Measurements from ENCODE around the gene LHPP.

LHPP gene

GRCh38 chr10:124648738-124649137 is 187.1 kb downstream of the LHPP start:
- H3K36me3 ChIP-seq: no peaks in the 10 kb centered on the region
- TF ChIP-seq CTCF (IDR thresholded peaks at IDR 0.05): peak; percentile 32
- no peaks in the 10 kb centered on the region for H3K9me3 ChIP-seq
- H3K27ac ChIP-seq: peak overlapping the region; percentile 99
- peaks cover 73 to 86% of the 10 kb centered on the region in 2 experiments for H3K4me1 ChIP-seq (ENCODE audit: control insufficient read depth in 1 of 2, insufficient read depth in 1 of 2, low read depth in 1 of 2, low read length in 1 of 2)
- H3K4me3 ChIP-seq (ENCODE audit: low read depth in 1 of 2, low read length in 1 of 2): peak overlapping the region; percentile 61 to 62
- no peaks in the 10 kb centered on the region for H3K27me3 ChIP-seq

DNA sequence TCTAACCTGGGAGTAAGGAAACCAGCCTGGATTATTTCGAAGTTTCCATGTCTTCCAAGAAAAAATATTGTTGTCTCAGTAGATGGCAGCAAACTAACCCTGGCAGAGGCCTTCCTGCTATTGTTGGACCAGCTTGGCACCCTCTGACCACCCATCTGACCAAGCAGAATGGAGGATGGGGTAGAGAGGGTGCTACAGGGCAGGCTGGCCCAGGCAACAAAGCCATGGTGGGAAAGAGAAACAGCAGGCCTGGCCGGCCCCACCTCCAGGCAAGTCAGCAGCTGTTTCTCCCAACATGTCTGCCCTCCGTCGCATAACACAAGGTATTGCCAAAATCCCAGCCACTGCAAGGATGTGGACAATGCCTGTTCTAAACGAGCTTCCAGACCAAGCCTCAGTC is 187.6 kb downstream of the LHPP start:
- Histone ChIP-seq H3K4me1 (ENCODE audit: control insufficient read depth in 1 of 2, insufficient read depth in 1 of 2, low read depth in 1 of 2, low read length in 1 of 2) (peaks cover 78 to 83% of the 10 kb centered on the region in 2 experiments), H3K9me3 (no peaks in the 10 kb centered on the region), H3K36me3 (no peaks in the 10 kb centered on the region), H3K27ac (peak overlapping the region; percentile 99), H3K4me3 (ENCODE audit: low read depth in 1 of 2, low read length in 1 of 2) (peak overlapping the region; percentile 61 to 62), H3K27me3 (no peaks in the 10 kb centered on the region)
- no peak for TF ChIP-seq CTCF (IDR thresholded peaks at IDR 0.05)

DNA sequence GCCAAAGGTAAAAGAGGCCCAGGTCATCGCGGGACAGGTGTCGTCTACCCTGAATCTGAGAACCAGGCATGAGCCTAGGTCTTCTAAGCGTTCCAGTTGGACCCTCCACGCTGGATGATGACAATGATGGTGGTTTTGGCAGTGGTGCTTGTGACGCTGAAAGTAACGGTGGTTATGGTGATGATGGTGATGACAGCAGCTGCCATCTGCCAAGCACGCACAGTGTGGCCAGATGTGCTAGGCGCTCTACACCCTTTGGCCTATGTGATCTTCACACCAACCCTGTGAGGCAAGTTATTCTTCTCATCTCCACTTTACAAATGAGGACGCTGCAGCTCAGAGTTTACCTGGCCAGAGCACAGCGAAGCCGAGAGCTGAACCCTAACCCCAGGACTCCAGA is 188.6 kb downstream of the LHPP start:
- TF ChIP-seq CTCF (IDR thresholded peaks at IDR 0.05): no peak
- Histone ChIP-seq H3K27me3 (no peaks in the 10 kb centered on the region), H3K27ac (peak overlapping the region; percentile 99), H3K4me1 (ENCODE audit: control insufficient read depth in 1 of 2, insufficient read depth in 1 of 2, low read depth in 1 of 2, low read length in 1 of 2) (peaks cover 83 to 89% of the 10 kb centered on the region in 2 experiments), H3K4me3 (ENCODE audit: low read depth in 1 of 2, low read length in 1 of 2) (no peak overlapping the region), H3K9me3 (no peaks in the 10 kb centered on the region), H3K36me3 (no peaks in the 10 kb centered on the region)

DNA sequence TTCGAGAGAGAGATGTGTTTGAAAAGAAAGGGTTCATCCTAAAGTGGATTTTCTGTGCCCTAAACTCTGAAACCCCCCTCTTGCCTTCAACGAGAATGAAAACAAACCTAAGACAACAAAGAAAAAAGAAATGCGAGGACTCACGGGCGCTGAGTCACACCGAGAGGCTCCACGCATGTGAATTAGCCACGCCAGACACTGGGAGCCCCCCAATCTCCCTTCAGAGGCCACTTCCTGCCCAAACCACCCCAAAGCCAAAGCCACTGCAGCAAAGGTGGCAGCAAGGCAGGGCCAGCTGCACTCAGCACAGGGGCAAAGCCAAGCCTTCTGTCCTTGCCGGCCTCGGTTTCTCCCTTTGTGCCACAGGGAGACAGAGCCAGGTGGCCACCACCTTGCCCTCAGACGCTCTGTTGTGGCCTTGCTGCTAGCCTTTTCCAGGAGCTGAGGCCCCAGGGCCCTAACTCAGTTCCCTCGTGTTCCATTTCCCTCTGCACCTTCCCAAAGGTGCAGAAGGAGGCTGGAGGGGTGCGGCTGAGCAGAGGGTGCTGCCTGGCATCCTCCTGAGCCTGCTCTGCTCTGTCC is 189.3 kb downstream of the LHPP start:
- Histone ChIP-seq H3K27ac (peak overlapping the region; percentile 99), H3K9me3 (no peaks in the 10 kb centered on the region), H3K4me1 (ENCODE audit: control insufficient read depth in 1 of 2, insufficient read depth in 1 of 2, low read depth in 1 of 2, low read length in 1 of 2) (peaks cover 83 to 89% of the 10 kb centered on the region in 2 experiments), H3K36me3 (no peaks in the 10 kb centered on the region), H3K4me3 (ENCODE audit: low read depth in 1 of 2, low read length in 1 of 2) (no peak overlapping the region), H3K27me3 (no peaks in the 10 kb centered on the region)
- TF ChIP-seq CTCF (IDR thresholded peaks at IDR 0.05): no peak

GRCh38 chr10:124651402-124651891 is 189.8 kb downstream of the LHPP start:
- H3K36me3 ChIP-seq: no peaks in the 10 kb centered on the region
- H3K9me3 ChIP-seq: no peaks in the 10 kb centered on the region
- peaks cover 83 to 89% of the 10 kb centered on the region in 2 experiments for H3K4me1 ChIP-seq (ENCODE audit: control insufficient read depth in 1 of 2, insufficient read depth in 1 of 2, low read depth in 1 of 2, low read length in 1 of 2)
- no peaks in the 10 kb centered on the region for H3K27me3 ChIP-seq
- no peak overlapping the region for H3K4me3 ChIP-seq (ENCODE audit: low read depth in 1 of 2, low read length in 1 of 2)
- H3K27ac ChIP-seq: peak overlapping the region; percentile 99
- TF ChIP-seq CTCF (IDR thresholded peaks at IDR 0.05): no peak
